GM19452 (cell line): ENCODE results near the gene SLC25A11.

Experiments used
- ATAC-seq: cut with Tn5 transposase; IDR thresholded peaks from one replicate; pipeline ENCODE4 v1.9.1; 2021; ENCODE audit not compliant: unreplicated experiment

Gene SLC25A11

GRCh38 chr17:4896332-4897197 lies 43.3 kb downstream of the SLC25A11 start:
- no peak for ATAC-seq

- ATAC-seq = no peak
Measured at GRCh38 chr17:4895657-4896331, 44.1 kb downstream of the SLC25A11 start.

DNA sequence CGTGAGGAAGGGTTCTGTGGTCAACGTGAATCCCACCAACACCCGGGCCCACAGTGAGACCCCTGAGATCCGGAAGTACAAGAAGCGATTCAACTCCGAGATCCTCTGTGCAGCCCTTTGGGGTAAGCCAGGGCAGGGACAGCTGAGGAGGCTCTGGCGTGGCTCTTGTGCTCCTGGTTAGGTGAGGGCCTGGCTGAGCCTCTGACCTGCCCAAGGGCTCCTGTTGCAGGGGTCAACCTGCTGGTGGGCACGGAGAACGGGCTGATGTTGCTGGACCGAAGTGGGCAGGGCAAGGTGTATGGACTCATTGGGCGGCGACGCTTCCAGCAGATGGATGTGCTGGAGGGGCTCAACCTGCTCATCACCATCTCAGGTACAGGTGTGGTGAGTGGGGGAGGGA lies 44.7 kb downstream of the SLC25A11 start:
- no peak for ATAC-seq

- ATAC-seq = no peak
Measured at GRCh38 chr17:4893721-4894560, 45.9 kb downstream of the SLC25A11 start.

DNA sequence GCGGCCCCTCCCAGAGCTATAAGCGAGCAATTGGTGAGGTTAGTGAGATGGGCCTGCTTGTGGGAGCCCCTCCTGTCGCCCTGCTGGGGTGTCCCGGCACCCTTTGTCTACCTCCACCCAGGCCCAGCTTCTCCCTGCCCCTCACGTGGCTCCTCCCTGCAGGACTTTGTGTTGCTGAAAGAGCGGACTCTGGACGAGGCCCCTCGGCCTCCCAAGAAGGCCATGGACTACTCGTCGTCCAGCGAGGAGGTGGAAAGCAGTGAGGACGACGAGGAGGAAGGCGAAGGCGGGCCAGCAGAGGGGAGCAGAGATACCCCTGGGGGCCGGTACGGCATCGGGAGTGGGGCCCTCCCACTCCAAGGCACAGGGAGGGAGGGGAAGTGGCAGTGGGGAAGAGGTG lies 46.6 kb downstream of the SLC25A11 start:
- ATAC-seq = no peak

- no peak for ATAC-seq
Measured at GRCh38 chr17:4892499-4893221, 47.2 kb downstream of the SLC25A11 start.

DNA sequence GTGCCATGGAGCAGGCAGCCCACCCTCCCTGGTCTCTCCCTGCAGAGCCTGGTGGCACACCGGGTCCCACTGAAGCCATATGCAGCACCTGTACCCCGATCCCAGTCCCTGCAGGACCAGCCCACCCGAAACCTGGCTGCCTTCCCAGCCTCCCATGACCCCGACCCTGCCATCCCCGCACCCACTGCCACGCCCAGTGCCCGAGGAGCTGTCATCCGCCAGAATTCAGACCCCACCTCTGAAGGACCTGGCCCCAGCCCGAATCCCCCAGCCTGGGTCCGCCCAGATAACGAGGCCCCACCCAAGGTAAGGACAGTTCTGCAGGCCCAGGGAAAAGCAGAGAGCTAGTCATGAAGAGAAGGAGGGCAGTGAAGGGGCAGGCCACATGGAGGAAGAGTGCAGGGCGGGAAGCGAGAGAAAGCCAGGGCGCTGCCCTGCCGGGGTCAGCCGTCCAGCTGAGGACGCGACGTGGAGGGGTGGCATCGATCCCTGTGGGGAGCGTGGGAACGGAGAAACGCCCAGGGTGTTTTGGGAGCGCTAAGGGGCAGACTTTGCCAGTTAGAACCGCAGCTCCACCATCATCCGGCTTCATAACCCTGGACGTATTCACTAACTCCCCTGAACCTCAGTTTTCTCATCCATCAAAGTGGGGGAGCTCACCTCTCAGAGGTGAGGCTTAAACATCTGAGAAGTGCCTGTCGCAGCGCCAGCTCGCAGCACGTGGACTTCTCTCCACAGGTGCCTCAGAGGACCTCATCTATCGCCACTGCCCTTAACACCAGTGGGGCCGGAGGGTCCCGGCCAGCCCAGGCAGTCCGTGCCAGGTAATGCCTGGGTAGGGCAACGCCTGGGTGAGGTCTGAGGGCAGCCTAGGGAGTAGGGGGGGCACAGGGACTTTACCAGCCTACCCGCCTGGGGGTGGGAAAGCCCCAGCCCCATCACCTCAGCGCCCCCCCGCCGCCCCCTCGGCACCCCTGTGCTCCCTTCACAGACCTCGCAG lies 48.1 kb downstream of the SLC25A11 start:
- ATAC-seq = no peak

DNA sequence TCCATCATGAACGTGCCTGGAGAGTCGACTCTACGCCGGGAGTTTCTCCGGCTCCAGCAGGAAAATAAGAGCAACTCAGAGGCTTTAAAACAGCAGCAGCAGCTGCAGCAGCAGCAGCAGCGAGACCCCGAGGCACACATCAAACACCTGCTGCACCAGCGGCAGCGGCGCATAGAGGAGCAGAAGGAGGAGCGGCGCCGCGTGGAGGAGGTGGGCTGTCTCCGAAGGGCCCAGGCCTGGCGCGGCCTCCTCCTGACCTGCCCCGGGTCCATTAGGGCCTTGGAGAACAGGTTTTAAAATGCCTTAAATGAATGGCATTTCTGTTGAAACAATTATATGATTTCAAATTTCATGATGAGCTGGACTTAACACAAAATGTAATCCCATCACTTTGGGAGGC lies 52.3 kb downstream of the SLC25A11 start:
- ATAC-seq = no peak
